HG03457 (cell line): Measurements from ENCODE around the gene ZCCHC10.

Source experiments
- ATAC-seq: cut with Tn5 transposase; IDR thresholded peaks from one replicate; pipeline ENCODE4 v1.9.1; 2021; ENCODE audit warnings: moderate number of reproducible peaks; ENCODE audit not compliant: unreplicated experiment

ZCCHC10 gene

GRCh38 chr5:133025804-133026663 lies at the start of gene ZCCHC10:
ZCCHC10 (minus strand) TSS chr5:133026549; CDS start chr5:133026537, 12 bp downstream.
- ATAC-seq: peak; percentile 75

DNA sequence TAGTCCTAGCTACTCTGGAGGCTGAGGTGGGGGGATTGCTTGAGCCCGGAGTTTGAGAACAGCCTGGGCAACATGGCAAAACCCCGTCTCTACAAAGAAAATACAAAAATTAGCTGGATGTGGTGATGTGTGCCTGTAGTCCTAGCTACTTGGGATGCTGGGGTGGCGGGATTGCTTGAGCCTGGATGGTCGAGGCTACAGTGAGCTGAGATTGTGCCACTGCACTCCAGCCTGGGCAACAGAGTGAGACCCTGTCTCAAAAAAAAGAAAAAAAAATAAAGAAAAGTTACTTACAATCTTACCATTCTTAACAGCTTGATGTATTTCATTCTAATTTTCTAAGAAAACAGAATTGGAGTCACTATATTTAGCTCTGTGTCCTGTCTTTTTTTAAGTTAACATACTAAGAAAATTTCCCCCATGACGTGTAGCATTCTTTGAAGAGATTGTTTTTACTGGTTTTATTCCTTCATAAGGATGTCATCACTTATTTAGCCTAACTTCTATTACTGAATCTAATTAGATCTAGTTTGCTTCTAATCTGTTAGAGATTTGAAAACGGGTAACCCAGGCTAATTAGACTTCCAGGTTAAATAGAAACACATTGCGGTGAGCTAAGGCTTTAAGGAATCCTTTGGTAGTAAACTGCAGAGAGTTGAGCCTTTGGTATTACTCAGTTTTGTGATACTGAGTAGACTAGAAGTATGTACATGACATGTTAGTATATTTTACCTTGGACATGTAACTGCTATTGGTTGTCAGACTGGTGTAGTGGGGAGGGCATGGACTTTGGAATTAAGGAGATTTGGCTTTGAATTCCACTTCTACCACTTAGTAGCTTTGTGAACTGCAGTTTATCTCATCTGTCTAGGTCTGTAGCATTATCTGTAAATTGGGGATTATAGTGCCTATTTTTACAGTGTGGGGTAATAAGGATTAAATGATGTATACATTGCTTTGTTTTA lies 49.5 kb upstream of the ZCCHC10 start:
- ATAC-seq: no peak

DNA sequence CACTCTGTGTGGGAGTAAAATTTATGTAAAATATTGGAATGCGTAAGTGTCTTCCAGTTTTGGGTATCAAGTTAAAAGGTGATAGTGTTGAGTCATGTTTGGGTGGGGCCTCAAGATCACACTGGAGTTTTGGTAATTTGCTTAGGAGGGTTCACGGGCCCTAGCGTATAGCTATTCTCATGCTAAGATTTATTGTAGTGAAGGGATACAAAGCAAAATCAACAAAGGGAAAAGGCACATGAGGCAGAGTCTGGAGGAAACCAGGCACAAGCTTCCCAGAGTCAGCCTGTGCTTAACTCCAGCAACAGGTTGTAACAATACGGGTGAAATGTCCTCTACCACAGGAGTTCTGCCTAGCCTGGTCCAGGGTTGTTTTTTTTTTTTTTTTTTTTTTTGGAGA lies 45.7 kb upstream of the ZCCHC10 start:
- ATAC-seq: no peak

DNA sequence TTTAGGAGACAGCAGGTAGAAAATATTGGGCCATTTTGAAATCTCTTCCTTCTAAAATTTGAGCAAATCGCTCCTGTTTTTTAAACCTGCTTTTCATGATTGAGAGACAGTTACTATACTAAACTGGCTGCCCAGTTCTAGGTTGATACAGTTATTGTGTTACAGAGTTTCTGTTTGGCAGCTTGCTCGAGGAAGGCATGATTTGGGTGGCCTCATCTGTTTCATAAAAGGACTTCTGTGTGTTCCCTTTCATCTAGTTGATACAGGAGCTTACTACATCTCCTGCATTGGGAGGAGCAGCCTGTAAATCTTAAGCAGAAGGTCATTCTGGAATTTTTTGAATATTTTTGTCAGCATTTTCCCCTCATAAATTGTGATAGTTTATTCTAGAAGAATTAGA lies 39.7 kb upstream of the ZCCHC10 start:
- no peak for ATAC-seq

DNA sequence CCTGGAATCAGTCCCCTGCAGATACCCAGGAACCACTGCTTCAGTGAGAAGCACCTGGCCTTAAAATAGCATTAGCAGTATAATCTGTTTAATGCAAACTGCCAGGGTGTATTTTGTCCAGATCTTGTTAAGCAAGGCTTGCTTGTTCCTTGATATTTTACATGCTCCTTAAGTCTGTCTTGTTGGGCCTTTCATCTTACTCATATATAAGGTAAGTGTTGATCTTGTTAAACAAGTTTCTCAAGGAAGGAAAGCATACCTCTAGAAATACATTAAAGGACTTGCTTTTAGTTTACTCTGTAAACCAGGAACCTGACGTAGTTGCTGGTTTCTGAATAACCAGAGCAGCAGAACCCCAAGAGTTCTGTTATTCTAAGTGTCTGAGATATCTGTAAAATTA lies 39.1 kb upstream of the ZCCHC10 start:
- ATAC-seq: no peak

- no peak for ATAC-seq
Observed at GRCh38 chr5:133063965-133064364, 37.6 kb upstream of the ZCCHC10 start.

DNA sequence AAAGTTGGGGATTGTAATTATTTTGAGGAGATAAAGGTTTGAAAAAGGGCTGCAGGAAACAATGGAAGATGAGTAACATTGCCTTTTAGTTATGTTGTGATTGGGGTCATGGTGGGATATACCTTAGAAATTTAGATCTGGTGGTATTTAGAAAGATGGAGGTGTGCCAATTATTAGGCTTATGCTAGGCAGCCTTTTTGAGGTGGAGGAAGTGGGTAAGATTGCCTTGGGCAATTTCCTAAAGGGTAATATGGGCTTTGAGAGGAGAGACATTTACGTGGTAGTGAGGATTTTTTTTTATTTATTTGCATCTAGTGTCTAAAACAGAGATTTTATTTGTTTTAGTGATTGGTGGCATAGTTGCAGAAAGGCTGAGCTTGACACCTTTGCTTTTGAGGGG lies 35.9 kb upstream of the ZCCHC10 start:
- no peak for ATAC-seq

GRCh38 chr5:133059621-133060020 lies 33.3 kb upstream of the ZCCHC10 start:
- ATAC-seq: no peak

GRCh38 chr5:133056891-133057290 lies 30.5 kb upstream of the ZCCHC10 start:
- no peak for ATAC-seq

- no peak for ATAC-seq
Observed at GRCh38 chr5:133054697-133055471, 28.5 kb upstream of the ZCCHC10 start.

- no peak for ATAC-seq
Observed at GRCh38 chr5:133053448-133053847, 27.1 kb upstream of the ZCCHC10 start.

- ATAC-seq: peak; percentile 31
Observed at GRCh38 chr5:133052317-133053175, 26.2 kb upstream of the ZCCHC10 start.

- peak; percentile 74 for ATAC-seq
Observed at GRCh38 chr5:133051542-133052316, 25.4 kb upstream of the ZCCHC10 start, which contains the start of gene HSPA4. HSPA4 (plus strand) TSS chr5:133052013; CDS start chr5:133052251, 238 bp downstream.

DNA sequence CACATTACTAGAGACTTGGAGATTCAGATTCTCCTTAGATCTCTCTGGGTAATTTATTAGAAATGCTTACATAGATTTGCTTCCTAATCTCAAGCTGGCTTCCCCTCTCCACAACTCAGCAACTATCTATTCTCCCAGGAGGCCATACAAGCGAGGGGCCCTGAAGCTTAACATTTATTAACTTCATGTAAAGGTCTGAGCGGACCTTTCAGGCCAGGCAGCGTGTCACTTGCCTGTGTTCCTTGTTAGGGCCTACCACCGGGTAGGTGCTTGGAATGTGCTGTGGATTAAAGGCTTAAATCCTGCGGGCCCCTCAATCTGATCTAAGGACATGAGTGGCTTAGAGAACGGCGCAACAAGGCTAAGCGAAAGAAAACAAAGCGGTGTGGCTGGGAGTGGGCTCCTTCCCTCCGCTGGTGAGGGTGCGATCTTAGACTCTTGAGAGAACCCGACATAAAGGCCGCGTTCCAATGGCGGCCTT lies 24.8 kb upstream of the ZCCHC10 start:
- ATAC-seq: no peak

- ATAC-seq: no peak
Observed at GRCh38 chr5:133050521-133050920, 24.2 kb upstream of the ZCCHC10 start.

GRCh38 chr5:133049726-133050048 lies 23.3 kb upstream of the ZCCHC10 start:
- no peak for ATAC-seq

DNA sequence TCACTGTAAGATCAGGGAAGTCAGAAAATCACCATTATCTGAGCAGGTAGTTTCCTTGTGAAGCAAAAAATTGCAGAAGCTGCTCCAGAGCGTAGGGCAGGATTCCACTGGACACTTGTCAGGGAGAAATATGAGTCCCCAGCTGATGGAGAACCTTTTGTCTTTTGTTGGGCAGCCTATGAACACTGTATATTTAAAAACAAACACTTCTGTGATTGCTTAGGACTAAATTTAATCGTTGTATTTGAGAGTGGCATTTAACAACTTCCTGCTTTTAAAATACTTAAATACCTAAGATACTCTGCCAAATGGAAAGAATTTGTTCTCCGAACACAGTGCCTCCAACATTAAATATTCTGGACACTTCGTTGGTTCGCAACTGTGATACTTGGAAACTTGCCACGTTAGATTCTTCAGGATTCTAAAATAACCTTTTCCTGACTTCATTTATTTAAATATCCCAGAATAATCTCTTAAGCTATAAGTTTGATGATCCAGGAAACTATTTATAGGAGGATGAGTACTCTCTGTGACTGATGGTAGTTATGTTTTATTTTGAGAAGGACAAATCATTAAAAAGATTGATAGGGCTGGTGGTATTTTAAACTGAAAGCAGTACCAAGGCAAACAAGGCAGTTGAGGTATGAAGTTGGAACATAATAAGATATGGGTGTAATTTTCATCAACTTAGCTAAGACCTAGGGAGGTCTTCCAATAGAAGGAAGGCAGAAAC lies 22.8 kb upstream of the ZCCHC10 start:
- no peak for ATAC-seq

DNA sequence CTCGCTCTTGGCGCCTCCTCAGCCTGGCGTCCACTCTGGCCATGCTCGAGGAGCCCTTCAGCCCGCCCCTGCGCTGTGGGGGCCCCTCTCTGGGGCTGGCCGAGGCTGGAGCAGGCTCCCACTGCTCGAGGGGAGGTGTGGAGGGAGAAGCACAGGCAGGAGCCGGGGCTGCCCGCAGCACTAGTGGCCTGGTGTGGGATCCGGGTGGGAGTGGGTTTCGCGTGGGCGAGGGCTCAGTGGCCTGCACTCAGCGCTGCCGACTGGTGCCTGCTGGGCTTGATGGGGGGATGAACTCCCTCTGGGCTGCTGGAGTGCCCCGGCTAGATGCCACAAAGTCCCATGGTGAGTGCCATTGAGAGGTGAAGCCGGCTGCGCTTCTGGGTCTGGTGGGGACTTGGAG lies 21.1 kb upstream of the ZCCHC10 start:
- no peak for ATAC-seq
